HEK293 (cell line): ENCODE data around the gene SH2B3.

Experiments used
- CTCF ChIA-PET: fragments of 350-600 bp; formaldehyde crosslinking; extraction: SDS; loops from one replicate; lab custom pipeline; 2021; ENCODE audit warnings: antibody characterized with exemption; lab: Yijun Ruan, JAX
- POLR2A ChIA-PET: fragments of 300-600 bp; formaldehyde crosslinking; extraction: SDS; loops from one replicate; lab custom pipeline; 2020; ENCODE audit warnings: antibody characterized with exemption, inconsistent platforms; lab: Yijun Ruan, JAX
- H3K27ac ChIP-seq: fragments of 200-500 bp; sonication (Bioruptor generic); 2 replicates; pipeline ENCODE4 v1.5.1; 2014; ENCODE audit warnings: low read depth, low read length, control low read depth, inconsistent platforms; ENCODE audit errors: extremely low read depth
- H3K36me3 ChIP-seq, 2 experiments: fragments of 200-500 bp in 1 of 2; sonication (Bioruptor generic) in 1 of 2; 1 replicate in 1 of 2; 2 replicates in 1 of 2; pipeline ENCODE4 v1.5.1; 2014 to 2017; ENCODE audit warnings: inconsistent platforms in 2 of 2, low read length in 2 of 2; ENCODE audit not compliant: control insufficient read depth in 2 of 2, insufficient read depth in 1 of 2
- H3K4me1 ChIP-seq: fragments of 200-500 bp; sonication (Bioruptor generic); 2 replicates; pipeline ENCODE4 v1.5.1; 2014; ENCODE audit warnings: mild to moderate bottlenecking, low read length, inconsistent platforms; ENCODE audit not compliant: control insufficient read depth, insufficient read depth
- H3K4me3 ChIP-seq: 2 replicates; pipeline ENCODE4 v1.5.1; 2011; ENCODE audit warnings: low read depth, mild to moderate bottlenecking, control low read depth, low read length, moderate library complexity
- H3K9me3 ChIP-seq: fragments of 200-500 bp; sonication (Bioruptor generic); 2 replicates; pipeline ENCODE4 v1.5.1; 2014; ENCODE audit warnings: low read depth, low read length, inconsistent platforms; ENCODE audit not compliant: control insufficient read depth, insufficient read depth
- KLF1 ChIP-seq: fragments of 450-650 bp; formaldehyde crosslinking; IDR thresholded peaks from 2 replicates; pipeline ENCODE4 v1.5.1; 2016; ENCODE audit warnings: missing biosample characterization, missing genetic modification characterization
- KLF8 ChIP-seq: fragments of 450-650 bp; formaldehyde crosslinking; IDR thresholded peaks from 2 replicates; pipeline ENCODE4 v1.5.1; 2016; ENCODE audit warnings: missing biosample characterization, missing genetic modification characterization
- MEIS1 ChIP-seq: sonication (generic); formaldehyde crosslinking; IDR thresholded peaks from 2 replicates; pipeline ENCODE4 v1.8.1; 2022; ENCODE audit warnings: missing genetic modification reagents, mild to moderate bottlenecking, borderline replicate concordance
- OVOL3 ChIP-seq: fragments of 450-650 bp; formaldehyde crosslinking; IDR thresholded peaks from 2 replicates; pipeline ENCODE4 v1.5.1; 2016; ENCODE audit warnings: missing biosample characterization, missing genetic modification characterization
- PATZ1 ChIP-seq: fragments of 450-650 bp; formaldehyde crosslinking; IDR thresholded peaks from 2 replicates; pipeline ENCODE4 v1.5.1; 2016; ENCODE audit warnings: missing biosample characterization, missing genetic modification characterization
- PRDM1 ChIP-seq: fragments of 450-650 bp; formaldehyde crosslinking; IDR thresholded peaks from 2 replicates; pipeline ENCODE4; 2016; ENCODE audit warnings: missing biosample characterization, missing genetic modification characterization
- REPIN1 ChIP-seq: fragments of 450-650 bp; formaldehyde crosslinking; IDR thresholded peaks from 2 replicates; pipeline ENCODE4 v1.5.1; 2017; ENCODE audit warnings: missing biosample characterization, missing genetic modification characterization, low read depth
- YY1 ChIP-seq: fragments of 450-650 bp; formaldehyde crosslinking; IDR thresholded peaks from 2 replicates; pipeline ENCODE4 v1.5.1; 2018; ENCODE audit warnings: missing biosample characterization, missing genetic modification characterization
- ZNF112 ChIP-seq: fragments of 450-650 bp; formaldehyde crosslinking; IDR thresholded peaks from 2 replicates; pipeline ENCODE4 v1.5.0; 2017; ENCODE audit warnings: missing biosample characterization, missing genetic modification characterization
- ZNF138 ChIP-seq: fragments of 450-650 bp; formaldehyde crosslinking; IDR thresholded peaks from 2 replicates; pipeline ENCODE4 v1.5.1; 2016; ENCODE audit warnings: missing biosample characterization, missing genetic modification characterization, borderline replicate concordance
- ZNF184 ChIP-seq: fragments of 450-650 bp; IDR thresholded peaks from 2 replicates; pipeline ENCODE4 v1.5.1; 2018; ENCODE audit warnings: missing biosample characterization, mild to moderate bottlenecking, missing genetic modification characterization
- ZNF2 ChIP-seq: fragments of 450-650 bp; formaldehyde crosslinking; IDR thresholded peaks from 2 replicates; pipeline ENCODE4 v1.5.1; 2016; ENCODE audit warnings: missing biosample characterization, missing genetic modification characterization
- ZNF544 ChIP-seq: fragments of 450-650 bp; formaldehyde crosslinking; IDR thresholded peaks from 2 replicates; pipeline ENCODE4 v1.5.0; 2017; ENCODE audit warnings: missing biosample characterization, missing genetic modification characterization
- ZNF548 ChIP-seq: fragments of 450-650 bp; formaldehyde crosslinking; IDR thresholded peaks from 2 replicates; pipeline ENCODE4 v1.5.1; 2016; ENCODE audit warnings: missing biosample characterization, missing genetic modification characterization
- ZNF571 ChIP-seq: fragments of 450-650 bp; formaldehyde crosslinking; IDR thresholded peaks from 2 replicates; pipeline ENCODE4 v1.5.0; 2017; ENCODE audit warnings: missing biosample characterization, missing genetic modification characterization
- ZNF658 ChIP-seq: fragments of 450-650 bp; formaldehyde crosslinking; IDR thresholded peaks from 2 replicates; pipeline ENCODE4; 2016; ENCODE audit warnings: missing biosample characterization, missing genetic modification characterization
- TF ChIP-seq, protein P1 (sequence below): fragments of 450-650 bp; formaldehyde crosslinking; IDR thresholded peaks from 2 replicates; pipeline ENCODE4 v1.5.1; 2016; ENCODE audit warnings: missing biosample characterization, missing genetic modification characterization
- TF ChIP-seq, protein P2 (sequence below): fragments of 450-650 bp; formaldehyde crosslinking; IDR thresholded peaks from 2 replicates; pipeline ENCODE4 v1.5.1; 2016; ENCODE audit warnings: missing biosample characterization, missing genetic modification characterization
- TF ChIP-seq, protein P3 (sequence below): fragments of 450-650 bp; formaldehyde crosslinking; IDR thresholded peaks from 2 replicates; pipeline ENCODE4 v1.5.1; 2016; ENCODE audit warnings: missing biosample characterization, missing genetic modification characterization, borderline replicate concordance

SH2B3 gene

DNA sequence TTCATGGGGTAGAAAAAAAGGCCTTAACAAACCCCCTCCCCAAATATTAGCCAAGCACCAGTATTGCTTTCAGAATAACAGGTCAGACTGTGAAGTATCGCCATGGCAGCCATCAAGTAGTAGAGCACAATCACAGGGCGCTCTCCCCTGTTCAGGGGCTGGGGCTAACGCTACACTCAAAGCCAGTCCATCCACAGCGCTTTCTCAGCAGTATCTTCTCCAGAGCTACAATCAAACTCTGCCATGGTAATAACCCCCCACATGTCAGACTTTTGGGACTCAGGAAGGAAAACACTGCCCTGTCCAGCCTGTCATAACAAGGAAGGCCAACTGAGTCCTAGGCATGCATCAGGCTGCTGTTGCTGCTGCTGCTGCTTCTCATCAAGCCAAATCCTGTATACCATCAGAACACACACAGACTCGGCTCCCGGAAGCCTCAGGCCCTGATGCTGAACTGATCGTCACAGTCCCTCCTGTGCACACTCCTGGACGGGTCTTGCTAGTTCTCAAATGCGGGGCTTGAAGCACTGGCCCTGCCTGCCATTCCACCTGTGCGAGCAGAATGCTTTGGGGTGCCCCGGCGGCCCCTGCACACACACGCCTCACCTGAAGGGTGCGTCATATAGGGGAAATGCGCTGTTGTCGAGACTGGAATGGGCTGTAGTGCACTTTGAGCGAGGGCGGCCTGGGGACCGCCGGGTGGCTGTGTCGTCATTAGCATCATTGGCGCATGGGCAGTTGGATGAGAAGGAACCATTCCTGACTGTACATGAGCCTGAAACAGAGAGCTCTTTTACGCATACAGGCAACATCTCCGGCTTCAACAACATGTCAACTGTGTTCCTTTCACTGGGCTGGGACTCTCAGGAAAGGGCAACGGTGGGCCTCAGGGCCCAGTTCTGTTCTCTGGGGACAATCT, 47.6 kb downstream of the SH2B3 start:
- CTCF ChIA-PET, result interaction anchor here (10.1 kb wide), 1 partner anchor 55 kb away, joined by 217 read pairs; no protein-coding TSS in a partner anchor
- TF ChIP-seq REPIN1 (tag by site-specific recombination) (no peak), ZNF548 (tag by site-specific recombination) (no peak), KLF8 (tag by site-specific recombination) (no peak), ZNF112 (no peak), ZNF2 (no peak), YY1 (tag by site-specific recombination) (no peak), PATZ1 (tag by site-specific recombination) (no peak), ZNF658 (tag by site-specific recombination) (no peak), KLF1 (tag by site-specific recombination) (no peak), OVOL3 (no peak), MEIS1 (CRISPR knock-in tag) (no peak), ZNF184 (no peak), ZNF571 (tag by site-specific recombination) (no peak), ZNF544 (tag by site-specific recombination) (no peak), ZNF138 (tag by site-specific recombination) (no peak), PRDM1 (tag by site-specific recombination) (no peak)
- TF ChIP-seq, protein P1, sequence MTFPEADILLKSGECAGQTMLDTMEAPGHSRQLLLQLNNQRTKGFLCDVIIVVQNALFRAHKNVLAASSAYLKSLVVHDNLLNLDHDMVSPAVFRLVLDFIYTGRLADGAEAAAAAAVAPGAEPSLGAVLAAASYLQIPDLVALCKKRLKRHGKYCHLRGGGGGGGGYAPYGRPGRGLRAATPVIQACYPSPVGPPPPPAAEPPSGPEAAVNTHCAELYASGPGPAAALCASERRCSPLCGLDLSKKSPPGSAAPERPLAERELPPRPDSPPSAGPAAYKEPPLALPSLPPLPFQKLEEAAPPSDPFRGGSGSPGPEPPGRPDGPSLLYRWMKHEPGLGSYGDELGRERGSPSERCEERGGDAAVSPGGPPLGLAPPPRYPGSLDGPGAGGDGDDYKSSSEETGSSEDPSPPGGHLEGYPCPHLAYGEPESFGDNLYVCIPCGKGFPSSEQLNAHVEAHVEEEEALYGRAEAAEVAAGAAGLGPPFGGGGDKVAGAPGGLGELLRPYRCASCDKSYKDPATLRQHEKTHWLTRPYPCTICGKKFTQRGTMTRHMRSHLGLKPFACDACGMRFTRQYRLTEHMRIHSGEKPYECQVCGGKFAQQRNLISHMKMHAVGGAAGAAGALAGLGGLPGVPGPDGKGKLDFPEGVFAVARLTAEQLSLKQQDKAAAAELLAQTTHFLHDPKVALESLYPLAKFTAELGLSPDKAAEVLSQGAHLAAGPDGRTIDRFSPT (tag by site-specific recombination), result no peak
- TF ChIP-seq, protein P2, sequence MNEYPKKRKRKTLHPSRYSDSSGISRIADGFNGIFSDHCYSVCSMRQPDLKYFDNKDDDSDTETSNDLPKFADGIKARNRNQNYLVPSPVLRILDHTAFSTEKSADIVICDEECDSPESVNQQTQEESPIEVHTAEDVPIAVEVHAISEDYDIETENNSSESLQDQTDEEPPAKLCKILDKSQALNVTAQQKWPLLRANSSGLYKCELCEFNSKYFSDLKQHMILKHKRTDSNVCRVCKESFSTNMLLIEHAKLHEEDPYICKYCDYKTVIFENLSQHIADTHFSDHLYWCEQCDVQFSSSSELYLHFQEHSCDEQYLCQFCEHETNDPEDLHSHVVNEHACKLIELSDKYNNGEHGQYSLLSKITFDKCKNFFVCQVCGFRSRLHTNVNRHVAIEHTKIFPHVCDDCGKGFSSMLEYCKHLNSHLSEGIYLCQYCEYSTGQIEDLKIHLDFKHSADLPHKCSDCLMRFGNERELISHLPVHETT (tag by site-specific recombination), result no peak
- TF ChIP-seq, protein P3, sequence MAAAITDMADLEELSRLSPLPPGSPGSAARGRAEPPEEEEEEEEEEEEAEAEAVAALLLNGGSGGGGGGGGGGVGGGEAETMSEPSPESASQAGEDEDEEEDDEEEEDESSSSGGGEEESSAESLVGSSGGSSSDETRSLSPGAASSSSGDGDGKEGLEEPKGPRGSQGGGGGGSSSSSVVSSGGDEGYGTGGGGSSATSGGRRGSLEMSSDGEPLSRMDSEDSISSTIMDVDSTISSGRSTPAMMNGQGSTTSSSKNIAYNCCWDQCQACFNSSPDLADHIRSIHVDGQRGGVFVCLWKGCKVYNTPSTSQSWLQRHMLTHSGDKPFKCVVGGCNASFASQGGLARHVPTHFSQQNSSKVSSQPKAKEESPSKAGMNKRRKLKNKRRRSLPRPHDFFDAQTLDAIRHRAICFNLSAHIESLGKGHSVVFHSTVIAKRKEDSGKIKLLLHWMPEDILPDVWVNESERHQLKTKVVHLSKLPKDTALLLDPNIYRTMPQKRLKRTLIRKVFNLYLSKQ, result no peak
- Histone ChIP-seq H3K27ac (no peak overlapping the region), H3K9me3 (no peaks in the 10 kb centered on the region), H3K4me1 (no peaks in the 10 kb centered on the region), H3K4me3 (no peak overlapping the region), H3K36me3 (peaks cover 23 to 83% of the 10 kb centered on the region in 2 experiments; a peak in 2 of 3 replicates)
- POLR2A ChIA-PET, result interaction anchor here (0.7 kb wide), 1 partner anchor 43 kb away, joined by 4 read pairs; no protein-coding TSS in a partner anchor
